Breast epithelium (tissue), 3 donors: ENCODE measurements around the gene SHH.

Experiments
- POLR2A ChIP-seq: fragments of 450-650 bp; IDR thresholded peaks from one replicate; pipeline ENCODE4 v1.6.1; 2016; ENCODE audit warnings: antibody characterized with exemption, mild to moderate bottlenecking, moderate library complexity
- TF ChIP-seq, protein P1 (sequence below), 3 donors: fragments of 450-650 bp; IDR thresholded peaks; one replicate each; pipeline ENCODE4 v1.5.1; 2016 to 2017; ENCODE audit warnings: antibody characterized with exemption in 3 of 3, mild to moderate bottlenecking in 3 of 3, moderate library complexity in 3 of 3

DNA sequence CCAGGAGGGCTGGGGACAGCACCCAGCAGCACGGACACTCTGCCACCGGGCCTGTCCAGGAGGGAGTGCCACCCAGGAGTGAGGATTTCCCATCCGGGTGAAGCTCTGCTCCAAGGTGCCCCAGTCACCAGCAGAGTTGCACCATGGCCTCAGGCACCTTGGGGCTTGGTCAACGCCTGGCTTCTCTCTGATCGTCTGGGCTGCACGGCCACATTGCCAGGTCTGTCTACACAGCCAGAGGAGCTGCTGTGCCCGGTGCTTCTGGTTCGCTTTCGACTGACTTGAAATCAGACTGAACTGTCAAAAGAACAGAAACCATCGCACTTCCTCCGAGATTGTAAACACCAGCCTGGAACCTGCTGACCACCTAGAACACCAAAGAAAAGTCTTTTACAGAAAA is 12.0 kb downstream of the SHH start:
- TF ChIP-seq, protein P1, sequence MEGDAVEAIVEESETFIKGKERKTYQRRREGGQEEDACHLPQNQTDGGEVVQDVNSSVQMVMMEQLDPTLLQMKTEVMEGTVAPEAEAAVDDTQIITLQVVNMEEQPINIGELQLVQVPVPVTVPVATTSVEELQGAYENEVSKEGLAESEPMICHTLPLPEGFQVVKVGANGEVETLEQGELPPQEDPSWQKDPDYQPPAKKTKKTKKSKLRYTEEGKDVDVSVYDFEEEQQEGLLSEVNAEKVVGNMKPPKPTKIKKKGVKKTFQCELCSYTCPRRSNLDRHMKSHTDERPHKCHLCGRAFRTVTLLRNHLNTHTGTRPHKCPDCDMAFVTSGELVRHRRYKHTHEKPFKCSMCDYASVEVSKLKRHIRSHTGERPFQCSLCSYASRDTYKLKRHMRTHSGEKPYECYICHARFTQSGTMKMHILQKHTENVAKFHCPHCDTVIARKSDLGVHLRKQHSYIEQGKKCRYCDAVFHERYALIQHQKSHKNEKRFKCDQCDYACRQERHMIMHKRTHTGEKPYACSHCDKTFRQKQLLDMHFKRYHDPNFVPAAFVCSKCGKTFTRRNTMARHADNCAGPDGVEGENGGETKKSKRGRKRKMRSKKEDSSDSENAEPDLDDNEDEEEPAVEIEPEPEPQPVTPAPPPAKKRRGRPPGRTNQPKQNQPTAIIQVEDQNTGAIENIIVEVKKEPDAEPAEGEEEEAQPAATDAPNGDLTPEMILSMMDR (IDR thresholded peaks at IDR 0.05), result no peak
- TF ChIP-seq POLR2A, result no peak
